Liver (tissue), 9 donors: ENCODE results near the gene HPN. TPM values are rescaled to one million over a fixed set of nuclear protein-coding genes. Genes with fewer than 3 reads are reported as not detected.
A peak's percentile ranks its signal among the peaks of the same experiment; 100 is the strongest.

ENCODE experiments used
- DNase-seq: peaks from one replicate; pipeline ENCODE4 v3.0.0-alpha.2; 2017; ENCODE audit warnings: low spot score
- H3K27ac ChIP-seq, 2 donors: one replicate each; pipeline ENCODE4 v1.7.0; 2013; ENCODE audit warnings: inconsistent platforms in 2 of 2, low read length in 2 of 2, control low read depth in 1 of 2, low read depth in 1 of 2, mild to moderate bottlenecking in 1 of 2
- H3K27me3 ChIP-seq, 4 donors: one replicate each; pipeline versions ENCODE4 v1.6.1 to v1.7.0; 2013; ENCODE audit warnings: low read length in 3 of 4, inconsistent platforms in 1 of 4, mild to moderate bottlenecking in 1 of 4, moderate library complexity in 1 of 4; ENCODE audit not compliant: control insufficient read depth in 4 of 4, insufficient read depth in 4 of 4
- H3K36me3 ChIP-seq, 4 donors: one replicate each; pipeline versions ENCODE4 v1.6.1 to v1.7.0; 2013; ENCODE audit warnings: low read length in 3 of 4, mild to moderate bottlenecking in 3 of 4, low read depth in 1 of 4, moderate library complexity in 1 of 4; ENCODE audit not compliant: control insufficient read depth in 4 of 4, insufficient read depth in 3 of 4
- H3K4me1 ChIP-seq, 4 donors: one replicate each; pipeline versions ENCODE4 v1.6.1 to v1.7.0; 2013; ENCODE audit warnings: low read length in 3 of 4, mild to moderate bottlenecking in 3 of 4, moderate library complexity in 1 of 4; ENCODE audit not compliant: control insufficient read depth in 4 of 4, insufficient read depth in 4 of 4
- H3K4me3 ChIP-seq, 3 donors: one replicate each; pipeline versions ENCODE4 v1.6.1 to v1.7.0; 2013; ENCODE audit warnings: low read length in 3 of 3, control low read depth in 1 of 3, low read depth in 1 of 3, mild to moderate bottlenecking in 1 of 3
- H3K9ac ChIP-seq, 2 donors: one replicate each; pipeline ENCODE4 v1.7.0; 2013; ENCODE audit warnings: low read length in 2 of 2, mild to moderate bottlenecking in 2 of 2, moderate library complexity in 2 of 2, control low read depth in 1 of 2, low read depth in 1 of 2
- H3K9me3 ChIP-seq, 4 donors: one replicate each; pipeline versions ENCODE4 v1.6.1 to v1.7.0; 2013; ENCODE audit warnings: low read length in 3 of 4; ENCODE audit not compliant: control insufficient read depth in 4 of 4
- EGR1 ChIP-seq, 2 donors: IDR thresholded peaks; 2 replicates each; pipeline ENCODE4 v1.6.1; 2016 to 2018; ENCODE audit warnings: antibody characterized with exemption in 2 of 2, low read depth in 2 of 2
- FOXA1 ChIP-seq: IDR thresholded peaks from 2 replicates; pipeline ENCODE4 v1.6.1; 2016; ENCODE audit warnings: antibody characterized with exemption
- FOXA2 ChIP-seq: IDR thresholded peaks from 2 replicates; pipeline ENCODE4 v1.6.1; 2016; ENCODE audit warnings: antibody characterized with exemption
- GABPA ChIP-seq, 2 donors: IDR thresholded peaks in 1 of 2; conservative IDR thresholded peaks in 1 of 2; 2 replicates each; pipeline ENCODE4 v1.6.1; 2016; ENCODE audit warnings: antibody characterized with exemption in 2 of 2, mild to moderate bottlenecking in 1 of 2, moderate library complexity in 1 of 2
- HNF4A ChIP-seq, 2 donors: conservative IDR thresholded peaks; 2 replicates each; pipeline ENCODE4 v1.6.1; 2016; ENCODE audit warnings: antibody characterized with exemption in 2 of 2, mild to moderate bottlenecking in 2 of 2
- HNF4G ChIP-seq: IDR thresholded peaks from 2 replicates; pipeline ENCODE4 v1.6.1; 2016; ENCODE audit warnings: antibody characterized with exemption
- JUND ChIP-seq, 2 donors: IDR thresholded peaks; 2 replicates each; pipeline ENCODE4 v1.6.1; 2016; ENCODE audit warnings: antibody characterized with exemption in 2 of 2
- NR2F2 ChIP-seq: IDR thresholded peaks from 2 replicates; pipeline ENCODE4 v1.6.1; 2016; ENCODE audit warnings: antibody characterized with exemption
- RAD21 ChIP-seq, 2 donors: IDR thresholded peaks; 2 replicates each; pipeline ENCODE4 v1.6.1; 2016; ENCODE audit warnings: antibody characterized with exemption in 2 of 2, mild to moderate bottlenecking in 2 of 2
- RXRA ChIP-seq, 2 donors: IDR thresholded peaks; 2 replicates each; pipeline ENCODE4 v1.6.1; 2017 to 2018; ENCODE audit warnings: antibody characterized with exemption in 2 of 2, mild to moderate bottlenecking in 1 of 2
- SP1 ChIP-seq: IDR thresholded peaks from 2 replicates; pipeline ENCODE4 v1.6.1; 2018; ENCODE audit warnings: antibody characterized with exemption, mild to moderate bottlenecking
- TAF1 ChIP-seq: conservative IDR thresholded peaks from 2 replicates; pipeline ENCODE4 v1.6.1; 2016; ENCODE audit warnings: antibody characterized with exemption, mild to moderate bottlenecking
- YY1 ChIP-seq: IDR thresholded peaks from 2 replicates; pipeline ENCODE4 v1.6.1; 2016; ENCODE audit warnings: antibody characterized with exemption, mild to moderate bottlenecking
- WGBS: extraction: QIAGEN DNeasy Blood & Tissue Kit; methylation state at CpG from one replicate; pipeline ENCODE4 v1.1.7; 2013; 5-methylcytosine and 5-hydroxymethylcytosine counted together
- polyA plus RNA-seq, 2 donors: library from polyadenylated mRNA; stranded (reverse) in 1 of 2; unstranded in 1 of 2; fragments of 200-250 nt in 1 of 2; fragments of >200 nt in 1 of 2; fragmentation: Nextera tagmentation in 1 of 2; extraction: Ambion mirVana in 1 of 2; gene quantifications; one replicate each; pipeline versions ENCODE4 v1.2.1 to v1.2.3, GENCODE V29; 2013 to 2015
- total RNA-seq, 2 donors: library from RNA; depleted of rRNA; stranded (reverse); fragments of >200 nt; gene quantifications; one replicate each; pipeline ENCODE4 v1.2.3, GENCODE V29; 2014
- TF ChIP-seq, protein P1 (sequence below): fragments of 150-350 bp; IDR thresholded peaks from 2 replicates; pipeline ENCODE4 v1.5.1; 2017; ENCODE audit warnings: improper control_type of control experiment, low read depth, low read length; ENCODE audit not compliant: missing input control
- TF ChIP-seq, protein P2 (sequence below): IDR thresholded peaks from 2 replicates; pipeline ENCODE4 v1.6.1; 2016; ENCODE audit warnings: antibody characterized with exemption
- TF ChIP-seq, protein P3 (sequence below): IDR thresholded peaks from 2 replicates; pipeline ENCODE4 v1.6.1; 2016; ENCODE audit warnings: antibody characterized with exemption
- TF ChIP-seq, protein P4 (sequence below): IDR thresholded peaks from 2 replicates; pipeline ENCODE4 v1.6.1; 2016; ENCODE audit warnings: antibody characterized with exemption
- TF ChIP-seq, protein P5 (sequence below): IDR thresholded peaks from 2 replicates; pipeline ENCODE4 v1.6.1; 2016; ENCODE audit warnings: antibody characterized with exemption, mild to moderate bottlenecking
- donor health status: healthy.
- donor health status: healthy.
- donor health status: healthy.
- donor health status: healthy.
- donor health status: healthy.

The HPN gene
- total and polyA plus RNA-seq, 4 donors, result 130 to 535 (median 335) TPM

DNA sequence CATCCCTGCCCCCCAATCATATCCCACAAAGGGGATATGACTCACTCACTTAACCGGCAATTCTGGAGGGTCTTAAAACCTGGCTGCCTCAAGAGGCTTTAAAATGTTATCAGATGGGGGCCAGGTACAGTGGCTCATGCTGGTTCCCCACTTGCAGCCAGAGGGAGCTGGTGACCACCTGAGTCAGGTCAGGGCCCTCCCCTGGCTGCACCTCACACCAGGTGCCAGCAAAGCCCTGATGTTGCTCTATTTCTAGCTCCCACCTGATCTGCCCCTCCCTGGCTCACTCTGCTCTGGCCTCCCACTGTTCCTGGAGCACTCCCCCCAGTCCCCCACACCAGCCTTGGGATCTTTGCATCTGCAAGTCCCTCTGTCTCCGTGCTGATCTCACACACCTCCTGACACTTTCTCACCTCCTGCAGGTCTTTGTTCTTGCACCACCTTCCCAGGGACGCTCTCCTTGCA, 14.2 kb downstream of the HPN start:
- Histone ChIP-seq H3K36me3 (peaks cover 2 to 24% (median 11%) of the 10 kb centered on the region in 4 donors), H3K4me3 (no peak overlapping the region), H3K27ac (no peak overlapping the region), H3K9me3 (no peaks in the 10 kb centered on the region), H3K27me3 (no peaks in the 10 kb centered on the region), H3K4me1 (peaks cover 2 to 21% (median 17%) of the 10 kb centered on the region in 4 donors), H3K9ac (no peak overlapping the region)
- WGBS, result 58% methylated on average over 3 of the region's 3 CpGs
- DNase-seq, result no peak
- TF ChIP-seq JUND (IDR thresholded peaks at IDR 0.05), result no peak
- TF ChIP-seq, protein P1, sequence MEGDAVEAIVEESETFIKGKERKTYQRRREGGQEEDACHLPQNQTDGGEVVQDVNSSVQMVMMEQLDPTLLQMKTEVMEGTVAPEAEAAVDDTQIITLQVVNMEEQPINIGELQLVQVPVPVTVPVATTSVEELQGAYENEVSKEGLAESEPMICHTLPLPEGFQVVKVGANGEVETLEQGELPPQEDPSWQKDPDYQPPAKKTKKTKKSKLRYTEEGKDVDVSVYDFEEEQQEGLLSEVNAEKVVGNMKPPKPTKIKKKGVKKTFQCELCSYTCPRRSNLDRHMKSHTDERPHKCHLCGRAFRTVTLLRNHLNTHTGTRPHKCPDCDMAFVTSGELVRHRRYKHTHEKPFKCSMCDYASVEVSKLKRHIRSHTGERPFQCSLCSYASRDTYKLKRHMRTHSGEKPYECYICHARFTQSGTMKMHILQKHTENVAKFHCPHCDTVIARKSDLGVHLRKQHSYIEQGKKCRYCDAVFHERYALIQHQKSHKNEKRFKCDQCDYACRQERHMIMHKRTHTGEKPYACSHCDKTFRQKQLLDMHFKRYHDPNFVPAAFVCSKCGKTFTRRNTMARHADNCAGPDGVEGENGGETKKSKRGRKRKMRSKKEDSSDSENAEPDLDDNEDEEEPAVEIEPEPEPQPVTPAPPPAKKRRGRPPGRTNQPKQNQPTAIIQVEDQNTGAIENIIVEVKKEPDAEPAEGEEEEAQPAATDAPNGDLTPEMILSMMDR, result peak; percentile 13
- TF ChIP-seq RAD21 (IDR thresholded peaks at IDR 0.05), result peak in 1 of 2 donors; percentile 32

DNA sequence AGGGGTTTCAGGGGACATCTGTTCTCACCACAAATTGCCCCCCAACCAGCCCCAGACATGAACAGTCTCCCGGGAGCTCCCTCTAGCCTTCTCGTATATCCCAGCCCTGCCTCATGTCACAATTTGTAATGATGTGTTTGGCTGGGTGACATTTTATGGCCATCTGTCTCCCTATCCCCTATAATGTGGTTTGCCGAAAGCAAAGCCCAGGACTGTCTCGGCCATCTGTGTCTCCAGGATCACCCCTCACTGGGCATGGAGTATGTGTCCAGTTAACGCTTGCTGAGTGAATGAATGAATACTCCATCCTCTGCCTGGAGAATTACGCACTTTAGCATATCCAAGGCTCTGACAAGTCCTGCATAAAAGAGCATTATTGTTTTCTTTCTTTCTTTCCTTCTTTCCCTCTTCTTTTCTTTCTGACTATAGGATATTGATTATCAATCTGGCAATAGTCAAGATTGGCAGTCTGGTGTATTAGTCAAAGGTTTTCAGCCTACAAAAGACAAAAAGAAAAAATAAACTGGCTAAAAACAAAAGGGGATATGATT, 15.1 kb downstream of the HPN start:
- H3K9ac ChIP-seq, result no peak overlapping the region
- no peaks in the 10 kb centered on the region for H3K27me3 ChIP-seq
- no peak overlapping the region for H3K27ac ChIP-seq
- peaks cover 2 to 21% (median 10%) of the 10 kb centered on the region in 4 donors for H3K36me3 ChIP-seq
- no peak for TF ChIP-seq YY1
- no peak for TF ChIP-seq RAD21 (IDR thresholded peaks at IDR 0.05)
- TF ChIP-seq EGR1 (IDR thresholded peaks at IDR 0.05; ENCODE audit: low read depth in 2 of 2), result no peak
- TF ChIP-seq, protein P2, sequence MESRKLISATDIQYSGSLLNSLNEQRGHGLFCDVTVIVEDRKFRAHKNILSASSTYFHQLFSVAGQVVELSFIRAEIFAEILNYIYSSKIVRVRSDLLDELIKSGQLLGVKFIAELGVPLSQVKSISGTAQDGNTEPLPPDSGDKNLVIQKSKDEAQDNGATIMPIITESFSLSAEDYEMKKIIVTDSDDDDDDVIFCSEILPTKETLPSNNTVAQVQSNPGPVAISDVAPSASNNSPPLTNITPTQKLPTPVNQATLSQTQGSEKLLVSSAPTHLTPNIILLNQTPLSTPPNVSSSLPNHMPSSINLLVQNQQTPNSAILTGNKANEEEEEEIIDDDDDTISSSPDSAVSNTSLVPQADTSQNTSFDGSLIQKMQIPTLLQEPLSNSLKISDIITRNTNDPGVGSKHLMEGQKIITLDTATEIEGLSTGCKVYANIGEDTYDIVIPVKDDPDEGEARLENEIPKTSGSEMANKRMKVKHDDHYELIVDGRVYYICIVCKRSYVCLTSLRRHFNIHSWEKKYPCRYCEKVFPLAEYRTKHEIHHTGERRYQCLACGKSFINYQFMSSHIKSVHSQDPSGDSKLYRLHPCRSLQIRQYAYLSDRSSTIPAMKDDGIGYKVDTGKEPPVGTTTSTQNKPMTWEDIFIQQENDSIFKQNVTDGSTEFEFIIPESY, result no peak
- TF ChIP-seq RXRA (IDR thresholded peaks at IDR 0.05), result no peak
- no peak for TF ChIP-seq JUND (IDR thresholded peaks at IDR 0.05)
- no peak for TF ChIP-seq SP1
- TF ChIP-seq HNF4G, result no peak
- TF ChIP-seq TAF1, result no peak
- TF ChIP-seq, protein P3, sequence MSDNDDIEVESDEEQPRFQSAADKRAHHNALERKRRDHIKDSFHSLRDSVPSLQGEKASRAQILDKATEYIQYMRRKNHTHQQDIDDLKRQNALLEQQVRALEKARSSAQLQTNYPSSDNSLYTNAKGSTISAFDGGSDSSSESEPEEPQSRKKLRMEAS, result no peak
- TF ChIP-seq, protein P4, sequence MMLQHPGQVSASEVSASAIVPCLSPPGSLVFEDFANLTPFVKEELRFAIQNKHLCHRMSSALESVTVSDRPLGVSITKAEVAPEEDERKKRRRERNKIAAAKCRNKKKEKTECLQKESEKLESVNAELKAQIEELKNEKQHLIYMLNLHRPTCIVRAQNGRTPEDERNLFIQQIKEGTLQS, result no peak
- TF ChIP-seq FOXA2, result no peak
- TF ChIP-seq, protein P1, result no peak
- TF ChIP-seq NR2F2, result no peak
- no peak for TF ChIP-seq FOXA1
- TF ChIP-seq, protein P5, sequence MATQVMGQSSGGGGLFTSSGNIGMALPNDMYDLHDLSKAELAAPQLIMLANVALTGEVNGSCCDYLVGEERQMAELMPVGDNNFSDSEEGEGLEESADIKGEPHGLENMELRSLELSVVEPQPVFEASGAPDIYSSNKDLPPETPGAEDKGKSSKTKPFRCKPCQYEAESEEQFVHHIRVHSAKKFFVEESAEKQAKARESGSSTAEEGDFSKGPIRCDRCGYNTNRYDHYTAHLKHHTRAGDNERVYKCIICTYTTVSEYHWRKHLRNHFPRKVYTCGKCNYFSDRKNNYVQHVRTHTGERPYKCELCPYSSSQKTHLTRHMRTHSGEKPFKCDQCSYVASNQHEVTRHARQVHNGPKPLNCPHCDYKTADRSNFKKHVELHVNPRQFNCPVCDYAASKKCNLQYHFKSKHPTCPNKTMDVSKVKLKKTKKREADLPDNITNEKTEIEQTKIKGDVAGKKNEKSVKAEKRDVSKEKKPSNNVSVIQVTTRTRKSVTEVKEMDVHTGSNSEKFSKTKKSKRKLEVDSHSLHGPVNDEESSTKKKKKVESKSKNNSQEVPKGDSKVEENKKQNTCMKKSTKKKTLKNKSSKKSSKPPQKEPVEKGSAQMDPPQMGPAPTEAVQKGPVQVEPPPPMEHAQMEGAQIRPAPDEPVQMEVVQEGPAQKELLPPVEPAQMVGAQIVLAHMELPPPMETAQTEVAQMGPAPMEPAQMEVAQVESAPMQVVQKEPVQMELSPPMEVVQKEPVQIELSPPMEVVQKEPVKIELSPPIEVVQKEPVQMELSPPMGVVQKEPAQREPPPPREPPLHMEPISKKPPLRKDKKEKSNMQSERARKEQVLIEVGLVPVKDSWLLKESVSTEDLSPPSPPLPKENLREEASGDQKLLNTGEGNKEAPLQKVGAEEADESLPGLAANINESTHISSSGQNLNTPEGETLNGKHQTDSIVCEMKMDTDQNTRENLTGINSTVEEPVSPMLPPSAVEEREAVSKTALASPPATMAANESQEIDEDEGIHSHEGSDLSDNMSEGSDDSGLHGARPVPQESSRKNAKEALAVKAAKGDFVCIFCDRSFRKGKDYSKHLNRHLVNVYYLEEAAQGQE, result no peak
- TF ChIP-seq GABPA (IDR thresholded peaks at IDR 0.05 in 1 of 2, conservative IDR thresholded peaks at IDR 0.05 in 1 of 2), result no peak
- no peak for TF ChIP-seq HNF4A (conservative IDR thresholded peaks at IDR 0.05)
- DNase-seq, result no peak
- 90% methylated on average over 6 of the region's 6 CpGs for WGBS
- H3K4me3 ChIP-seq, result no peak overlapping the region
- no peaks in the 10 kb centered on the region for H3K9me3 ChIP-seq
- H3K4me1 ChIP-seq, result peaks cover 2 to 18% (median 15%) of the 10 kb centered on the region in 4 donors
